ENCODE results near the gene ENTREP3.

The ENTREP3 gene

DNA sequence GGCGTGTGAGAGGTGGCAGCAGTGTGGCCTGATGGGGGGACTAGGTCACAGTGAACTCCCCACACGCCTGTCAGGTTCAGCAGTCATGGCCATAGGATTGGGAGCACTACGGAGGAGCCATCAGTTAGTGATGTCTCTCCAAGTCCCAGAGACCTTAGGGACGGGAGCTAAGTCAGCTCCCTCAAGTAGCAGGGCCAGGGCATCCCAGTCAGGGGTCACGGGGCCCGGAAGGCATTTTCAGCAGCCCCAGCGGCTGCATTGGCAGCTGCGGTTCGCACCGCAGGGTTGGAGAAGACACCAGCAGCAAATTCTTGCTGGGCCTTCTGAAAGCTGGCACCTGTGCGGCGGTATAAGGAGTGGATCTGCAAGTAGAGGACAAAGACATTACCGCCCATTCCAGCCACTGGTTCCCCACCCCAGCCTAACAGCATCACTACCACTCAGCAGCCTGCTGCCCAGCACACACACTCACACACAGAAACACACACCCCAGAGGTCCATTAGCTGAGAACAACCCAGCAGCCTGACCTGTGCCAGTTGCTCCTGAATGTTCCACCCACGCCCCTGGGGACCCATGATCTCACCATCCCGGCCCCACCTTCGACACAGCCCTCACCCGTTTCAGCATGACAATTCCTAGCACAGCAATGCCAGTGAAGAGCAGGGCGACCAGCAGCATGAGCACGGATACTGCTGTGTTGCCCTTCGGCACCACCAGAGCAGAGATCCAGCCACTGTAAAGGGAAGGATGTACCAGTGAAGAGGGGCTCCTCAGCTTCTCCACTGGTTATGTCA is 972 bp upstream of the ENTREP3 start:
- H3K4me2 ChIP-seq (ENCODE audit: insufficient read depth, low read length), result peak overlapping the region; percentile 85
- peak overlapping the region in 1 of 2 experiments; percentile 60; a peak in 1 of 4 replicates for H3K4me3 ChIP-seq (ENCODE audit: low read depth in 1 of 2, low read length in 2 of 2)

DNA sequence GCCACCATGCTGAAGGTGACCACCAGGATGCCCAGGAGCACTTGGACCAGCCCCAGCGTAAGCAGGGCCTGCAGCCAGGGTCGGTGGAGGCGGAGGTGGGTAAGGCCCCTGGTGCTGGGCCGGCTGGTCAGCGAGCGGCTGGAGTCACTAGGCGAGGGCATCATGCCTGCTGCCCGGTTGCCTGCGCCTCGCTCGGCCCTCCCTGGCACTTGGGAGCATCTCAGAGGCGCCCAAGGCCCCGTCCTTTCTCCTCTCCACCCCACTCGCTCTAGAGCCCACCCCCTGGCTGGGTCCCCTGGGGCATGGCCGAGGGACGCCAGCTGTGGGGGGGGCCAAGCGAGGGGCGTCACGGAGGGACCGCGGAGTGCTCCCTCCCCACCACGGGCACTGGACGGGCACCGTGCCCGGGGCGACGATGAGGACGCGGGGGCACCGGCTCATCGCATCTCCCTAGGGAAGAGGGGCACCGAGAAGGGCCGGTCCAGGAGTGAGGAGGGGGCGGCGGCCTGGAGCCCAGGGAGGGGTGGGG is 505 bp downstream of the ENTREP3 start:
- Histone ChIP-seq H3K36me3 (ENCODE audit: insufficient read depth, low read length) (peaks cover 17% of the 10 kb centered on the region), H3K9ac (ENCODE audit: low read depth, low read length) (peak overlapping the region; percentile 66), H3K27me3 (ENCODE audit: insufficient read depth, low read length, poor library complexity) (no peaks in the 10 kb centered on the region), H3K27ac (ENCODE audit: low read length) (peak overlapping the region; percentile 67), H4K20me1 (ENCODE audit: insufficient read depth, low read length) (no peaks in the 10 kb centered on the region), H2AFZ (ENCODE audit: low read depth, low read length) (peak overlapping the region; percentile 61), H3K4me2 (ENCODE audit: insufficient read depth, low read length) (peak overlapping the region; percentile 85), H3K4me3 (ENCODE audit: low read depth in 1 of 2, low read length in 2 of 2) (peak overlapping the region; percentile 49 to 60), H3K9me3 (ENCODE audit: insufficient read depth, low read length, severe bottlenecking) (no peaks in the 10 kb centered on the region), H3K4me1 (ENCODE audit: insufficient read depth, low read length) (peaks cover 47% of the 10 kb centered on the region), H3K79me2 (ENCODE audit: insufficient read depth, low read length) (peaks cover 21% of the 10 kb centered on the region)
- no peak for TF ChIP-seq EZH2 (IDR thresholded peaks at IDR 0.05; ENCODE audit: borderline replicate concordance, low read depth, low read length, severe bottlenecking)
- TF ChIP-seq, protein P1, sequence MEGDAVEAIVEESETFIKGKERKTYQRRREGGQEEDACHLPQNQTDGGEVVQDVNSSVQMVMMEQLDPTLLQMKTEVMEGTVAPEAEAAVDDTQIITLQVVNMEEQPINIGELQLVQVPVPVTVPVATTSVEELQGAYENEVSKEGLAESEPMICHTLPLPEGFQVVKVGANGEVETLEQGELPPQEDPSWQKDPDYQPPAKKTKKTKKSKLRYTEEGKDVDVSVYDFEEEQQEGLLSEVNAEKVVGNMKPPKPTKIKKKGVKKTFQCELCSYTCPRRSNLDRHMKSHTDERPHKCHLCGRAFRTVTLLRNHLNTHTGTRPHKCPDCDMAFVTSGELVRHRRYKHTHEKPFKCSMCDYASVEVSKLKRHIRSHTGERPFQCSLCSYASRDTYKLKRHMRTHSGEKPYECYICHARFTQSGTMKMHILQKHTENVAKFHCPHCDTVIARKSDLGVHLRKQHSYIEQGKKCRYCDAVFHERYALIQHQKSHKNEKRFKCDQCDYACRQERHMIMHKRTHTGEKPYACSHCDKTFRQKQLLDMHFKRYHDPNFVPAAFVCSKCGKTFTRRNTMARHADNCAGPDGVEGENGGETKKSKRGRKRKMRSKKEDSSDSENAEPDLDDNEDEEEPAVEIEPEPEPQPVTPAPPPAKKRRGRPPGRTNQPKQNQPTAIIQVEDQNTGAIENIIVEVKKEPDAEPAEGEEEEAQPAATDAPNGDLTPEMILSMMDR (IDR thresholded peaks at IDR 0.05; ENCODE audit: borderline replicate concordance, extremely low read depth, low read length, poor library complexity, severe bottlenecking), result no peak
- ATAC-seq (ENCODE audit: insufficient read depth, low read depth) (peak; percentile 2; the same call in 2 of the 3 replicates), DNase-seq (peak; percentile 34)

More for the DNA sequence above, 972 bp upstream of the ENTREP3 start:
- peaks cover 28% of the 10 kb centered on the region for H3K36me3 ChIP-seq (ENCODE audit: insufficient read depth, low read length)
- H3K27ac ChIP-seq (ENCODE audit: low read length), result no peak overlapping the region
- peaks cover 8% of the 10 kb centered on the region; the same call in 1 of the 2 replicates for H4K20me1 ChIP-seq (ENCODE audit: insufficient read depth, low read length)
- peak overlapping the region; percentile 66; the same call in 1 of the 2 replicates for H3K9ac ChIP-seq (ENCODE audit: low read depth, low read length)
- no peak for DNase-seq
- no peak for TF ChIP-seq EZH2 (IDR thresholded peaks at IDR 0.05; ENCODE audit: borderline replicate concordance, low read depth, low read length, severe bottlenecking)
- TF ChIP-seq, protein P1 (IDR thresholded peaks at IDR 0.05; ENCODE audit: borderline replicate concordance, extremely low read depth, low read length, poor library complexity, severe bottlenecking), result no peak
- H3K79me2 ChIP-seq (ENCODE audit: insufficient read depth, low read length), result peaks cover 33% of the 10 kb centered on the region
- no peaks in the 10 kb centered on the region for H3K9me3 ChIP-seq (ENCODE audit: insufficient read depth, low read length, severe bottlenecking)
- peaks cover 46% of the 10 kb centered on the region for H3K4me1 ChIP-seq (ENCODE audit: insufficient read depth, low read length)
- no peaks in the 10 kb centered on the region for H3K27me3 ChIP-seq (ENCODE audit: insufficient read depth, low read length, poor library complexity)
- no peak for ATAC-seq (ENCODE audit: insufficient read depth, low read depth)
- no peak overlapping the region for H2AFZ ChIP-seq (ENCODE audit: low read depth, low read length)

DNA sequence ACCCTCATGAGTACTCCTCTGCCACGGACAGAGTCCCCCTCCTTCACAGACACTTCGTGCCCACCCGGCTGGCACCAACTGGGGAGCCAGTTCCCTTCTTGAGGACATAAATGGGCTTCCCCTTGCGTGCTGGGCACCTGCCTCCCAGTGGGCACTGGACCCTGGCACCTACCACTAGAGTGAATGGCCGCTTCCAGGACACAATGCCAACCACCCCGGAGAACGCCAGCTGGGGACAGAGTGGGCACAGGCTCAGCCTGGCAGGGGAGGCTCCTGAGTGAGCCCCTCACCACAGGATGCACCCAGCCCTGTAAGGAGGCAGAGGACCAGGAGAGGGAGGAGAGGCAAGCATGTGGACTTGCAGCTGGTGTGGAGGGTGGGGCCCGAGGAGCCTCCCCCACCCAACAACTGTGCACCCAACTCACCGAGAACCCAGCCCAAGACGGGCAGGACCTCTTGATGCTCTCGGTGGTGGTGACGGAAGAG is 1.0 kb downstream of the ENTREP3 start:
- peak; percentile 32 for DNase-seq
- Histone ChIP-seq H3K4me3 (ENCODE audit: low read depth in 1 of 2, low read length in 2 of 2) (peak overlapping the region; percentile 49 to 60; a peak in 3 of 4 replicates), H3K4me1 (ENCODE audit: insufficient read depth, low read length) (peaks cover 47% of the 10 kb centered on the region), H3K27ac (ENCODE audit: low read length) (peak overlapping the region; percentile 67), H3K27me3 (ENCODE audit: insufficient read depth, low read length, poor library complexity) (no peaks in the 10 kb centered on the region), H3K9me3 (ENCODE audit: insufficient read depth, low read length, severe bottlenecking) (no peaks in the 10 kb centered on the region), H3K9ac (ENCODE audit: low read depth, low read length) (peak overlapping the region; percentile 66), H3K4me2 (ENCODE audit: insufficient read depth, low read length) (peak overlapping the region; percentile 85), H2AFZ (ENCODE audit: low read depth, low read length) (0 out of 2 replicates have a peak overlapping the region, but pooled peaks have one; percentile 61), H3K36me3 (ENCODE audit: insufficient read depth, low read length) (peaks cover 12% of the 10 kb centered on the region), H4K20me1 (ENCODE audit: insufficient read depth, low read length) (no peaks in the 10 kb centered on the region), H3K79me2 (ENCODE audit: insufficient read depth, low read length) (peaks cover 21% of the 10 kb centered on the region)
- ATAC-seq (ENCODE audit: insufficient read depth, low read depth), result no peak
- no peak for TF ChIP-seq EZH2 (IDR thresholded peaks at IDR 0.05; ENCODE audit: borderline replicate concordance, low read depth, low read length, severe bottlenecking)
- TF ChIP-seq, protein P1 (IDR thresholded peaks at IDR 0.05; ENCODE audit: borderline replicate concordance, extremely low read depth, low read length, poor library complexity, severe bottlenecking), result no peak

Data from DND-41 (cell line).